GM12801 (cell line): ENCODE results near the gene EID3.

Experiments used
- TF ChIP-seq, protein P1 (sequence below): IDR thresholded peaks from one replicate; pipeline ENCODE4 v1.5.1; 2011; ENCODE audit warnings: control low read depth; ENCODE audit not compliant: insufficient read length; ENCODE audit errors: extremely low read depth

The EID3 gene

GRCh38 chr12:104303538-104304151, at the start of gene EID3:
EID3 (plus strand) TSS chr12:104303739; CDS start chr12:104303935, 196 bp downstream.
- TF ChIP-seq, protein P1, sequence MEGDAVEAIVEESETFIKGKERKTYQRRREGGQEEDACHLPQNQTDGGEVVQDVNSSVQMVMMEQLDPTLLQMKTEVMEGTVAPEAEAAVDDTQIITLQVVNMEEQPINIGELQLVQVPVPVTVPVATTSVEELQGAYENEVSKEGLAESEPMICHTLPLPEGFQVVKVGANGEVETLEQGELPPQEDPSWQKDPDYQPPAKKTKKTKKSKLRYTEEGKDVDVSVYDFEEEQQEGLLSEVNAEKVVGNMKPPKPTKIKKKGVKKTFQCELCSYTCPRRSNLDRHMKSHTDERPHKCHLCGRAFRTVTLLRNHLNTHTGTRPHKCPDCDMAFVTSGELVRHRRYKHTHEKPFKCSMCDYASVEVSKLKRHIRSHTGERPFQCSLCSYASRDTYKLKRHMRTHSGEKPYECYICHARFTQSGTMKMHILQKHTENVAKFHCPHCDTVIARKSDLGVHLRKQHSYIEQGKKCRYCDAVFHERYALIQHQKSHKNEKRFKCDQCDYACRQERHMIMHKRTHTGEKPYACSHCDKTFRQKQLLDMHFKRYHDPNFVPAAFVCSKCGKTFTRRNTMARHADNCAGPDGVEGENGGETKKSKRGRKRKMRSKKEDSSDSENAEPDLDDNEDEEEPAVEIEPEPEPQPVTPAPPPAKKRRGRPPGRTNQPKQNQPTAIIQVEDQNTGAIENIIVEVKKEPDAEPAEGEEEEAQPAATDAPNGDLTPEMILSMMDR, result no peak

GRCh38 chr12:104257913-104258472, 45.5 kb upstream of the EID3 start:
- TF ChIP-seq, protein P1, result no peak

GRCh38 chr12:104258476-104259067, 45.0 kb upstream of the EID3 start:
- TF ChIP-seq, protein P1, result no peak

DNA sequence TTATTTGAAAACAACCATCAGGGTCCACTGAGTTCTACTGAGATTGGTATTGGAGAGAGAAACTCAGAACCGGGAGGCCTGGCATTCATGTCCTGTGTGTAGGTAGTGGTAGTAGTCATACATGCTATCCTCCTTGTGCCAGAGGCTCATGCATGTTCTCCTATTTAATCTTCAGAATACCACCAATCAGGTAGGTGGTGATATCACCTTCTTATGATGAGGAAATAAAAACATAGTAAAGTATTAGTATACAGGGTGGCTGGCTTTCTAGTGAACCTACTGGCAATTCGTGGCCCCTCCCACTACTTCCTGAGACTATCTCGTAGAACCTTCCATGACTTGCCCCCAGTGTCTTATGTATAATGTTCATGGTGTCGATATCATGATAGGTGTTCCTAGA, 40.5 kb upstream of the EID3 start:
- TF ChIP-seq, protein P1, result no peak

- TF ChIP-seq, protein P1, result no peak
Measured at GRCh38 chr12:104263580-104264358, 39.8 kb upstream of the EID3 start.

DNA sequence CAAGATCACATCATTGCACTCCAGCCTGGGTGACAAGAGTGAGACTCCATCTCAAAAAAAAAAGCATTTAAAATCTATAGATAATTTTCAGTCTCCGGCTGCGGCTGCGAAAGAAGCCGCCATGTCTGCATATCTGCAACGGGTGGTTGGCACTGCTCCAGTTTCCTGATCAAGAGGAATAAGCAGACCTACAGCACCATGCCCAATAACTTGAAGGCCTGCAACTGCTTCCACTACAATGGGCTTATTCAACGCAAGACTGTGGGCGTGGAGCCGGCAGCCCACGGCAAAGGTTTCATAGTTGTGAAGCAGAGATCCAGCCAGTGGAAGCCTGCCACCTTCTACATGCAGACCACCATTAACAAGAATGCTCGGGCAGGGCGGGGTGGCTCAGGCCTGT, 30.6 kb upstream of the EID3 start:
- TF ChIP-seq, protein P1, result no peak

GRCh38 chr12:104273503-104273902, 30.0 kb upstream of the EID3 start:
- TF ChIP-seq, protein P1, result no peak
